Endothelial cell of umbilical vein (primary cell): ENCODE results near the gene TMEM178B.

ENCODE experiments used
- CTCF ChIP-seq, 2 donors: IDR thresholded peaks; 1 replicate in 1 of 2; 2 replicates in 1 of 2; pipeline ENCODE4 v1.5.1; 2011; ENCODE audit warnings: low read length in 2 of 2, mild to moderate bottlenecking in 2 of 2, moderate library complexity in 2 of 2, control low read depth in 1 of 2, inconsistent platforms in 1 of 2, low read depth in 1 of 2; ENCODE audit not compliant: insufficient read depth in 1 of 2; ENCODE audit errors: extremely low read depth in 1 of 2
- POLR2A ChIP-seq: IDR thresholded peaks from 2 replicates; pipeline ENCODE4 v1.6.1; 2012; ENCODE audit warnings: low read depth, mild to moderate bottlenecking, control low read depth, low read length
- POLR2AphosphoS5 ChIP-seq: IDR thresholded peaks from 2 replicates; pipeline ENCODE4 v1.6.1; 2012; ENCODE audit warnings: low read depth, mild to moderate bottlenecking, control low read depth, low read length, moderate library complexity; ENCODE audit not compliant: insufficient read depth

- TF ChIP-seq POLR2AphosphoS5 (no peak), POLR2A (no peak), CTCF (IDR thresholded peaks at IDR 0.05; ENCODE audit: extremely low read depth in 1 of 2, insufficient read depth in 1 of 2, low read depth in 1 of 2, low read length in 2 of 2) (no peak)
Measured at GRCh38 chr7:141028767-141029166, 45.1 kb upstream of the TMEM178B start.
